GM21528 (cell line): ENCODE data around the gene ALDH16A1.

ENCODE experiments used
- ATAC-seq: cut with Tn5 transposase; IDR thresholded peaks from one replicate; pipeline ENCODE4 v1.9.1; 2021; ENCODE audit warnings: mild to moderate bottlenecking, moderate library complexity; ENCODE audit not compliant: unreplicated experiment, low FRiP score

The ALDH16A1 gene

DNA sequence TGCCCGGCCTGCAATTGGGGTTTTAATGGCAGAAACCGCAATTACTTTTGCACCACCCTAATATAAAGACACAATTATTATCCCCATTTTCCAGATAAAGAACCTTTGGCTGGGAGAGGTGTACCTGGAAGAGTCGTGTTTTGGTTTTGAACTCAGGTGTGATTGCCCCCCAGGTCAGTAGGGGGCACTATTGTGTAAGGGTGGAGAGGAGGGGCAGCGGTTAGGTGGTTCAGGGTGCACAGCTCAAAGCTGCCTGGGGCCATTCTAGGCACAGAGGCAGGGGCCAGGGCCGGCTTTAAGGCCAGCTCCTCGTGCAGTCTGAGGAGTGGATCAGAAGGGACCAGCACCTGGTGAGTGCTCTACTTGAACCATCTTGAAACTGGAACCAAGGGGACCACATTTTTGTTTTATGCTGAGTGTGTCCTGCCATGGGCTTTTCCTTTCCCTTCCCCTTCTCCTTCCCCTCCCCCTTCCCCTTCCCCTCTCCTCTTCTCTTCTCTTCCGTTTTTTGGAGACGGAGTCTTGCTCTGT lies 53.6 kb downstream of the ALDH16A1 start:
- no peak for ATAC-seq

DNA sequence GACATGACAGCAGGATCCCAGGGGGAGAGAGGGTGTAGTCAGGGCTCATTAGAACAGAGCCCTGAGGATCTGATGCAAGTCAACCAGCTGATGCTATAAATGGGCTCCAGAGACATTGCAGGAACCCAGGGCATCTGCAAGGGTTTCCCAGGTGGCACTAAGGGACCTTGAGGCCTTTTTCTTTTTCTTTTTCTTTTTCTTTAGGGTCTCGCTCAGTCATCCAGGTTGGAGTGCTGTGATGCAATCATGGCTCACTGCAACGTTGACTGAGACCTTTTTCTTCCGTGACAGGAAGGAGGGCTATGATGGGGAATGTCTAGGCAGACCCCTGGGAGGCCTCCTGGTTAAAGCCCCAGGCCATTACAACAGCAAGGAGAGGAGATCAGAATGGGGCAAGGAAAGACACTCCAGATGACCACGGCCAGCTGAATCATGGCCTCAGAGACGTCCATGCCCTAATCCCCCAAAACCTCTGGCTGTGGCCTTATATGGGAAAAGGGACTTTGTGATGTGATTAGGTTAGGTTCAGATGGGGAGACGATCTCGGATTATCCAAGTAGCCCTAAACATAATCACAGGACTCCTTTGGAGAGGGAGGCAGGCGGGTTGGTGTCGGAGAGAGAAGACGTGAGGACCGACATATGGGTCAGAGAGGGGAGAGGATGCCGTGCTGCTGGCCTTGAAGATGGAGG lies 54.9 kb downstream of the ALDH16A1 start:
- no peak for ATAC-seq

DNA sequence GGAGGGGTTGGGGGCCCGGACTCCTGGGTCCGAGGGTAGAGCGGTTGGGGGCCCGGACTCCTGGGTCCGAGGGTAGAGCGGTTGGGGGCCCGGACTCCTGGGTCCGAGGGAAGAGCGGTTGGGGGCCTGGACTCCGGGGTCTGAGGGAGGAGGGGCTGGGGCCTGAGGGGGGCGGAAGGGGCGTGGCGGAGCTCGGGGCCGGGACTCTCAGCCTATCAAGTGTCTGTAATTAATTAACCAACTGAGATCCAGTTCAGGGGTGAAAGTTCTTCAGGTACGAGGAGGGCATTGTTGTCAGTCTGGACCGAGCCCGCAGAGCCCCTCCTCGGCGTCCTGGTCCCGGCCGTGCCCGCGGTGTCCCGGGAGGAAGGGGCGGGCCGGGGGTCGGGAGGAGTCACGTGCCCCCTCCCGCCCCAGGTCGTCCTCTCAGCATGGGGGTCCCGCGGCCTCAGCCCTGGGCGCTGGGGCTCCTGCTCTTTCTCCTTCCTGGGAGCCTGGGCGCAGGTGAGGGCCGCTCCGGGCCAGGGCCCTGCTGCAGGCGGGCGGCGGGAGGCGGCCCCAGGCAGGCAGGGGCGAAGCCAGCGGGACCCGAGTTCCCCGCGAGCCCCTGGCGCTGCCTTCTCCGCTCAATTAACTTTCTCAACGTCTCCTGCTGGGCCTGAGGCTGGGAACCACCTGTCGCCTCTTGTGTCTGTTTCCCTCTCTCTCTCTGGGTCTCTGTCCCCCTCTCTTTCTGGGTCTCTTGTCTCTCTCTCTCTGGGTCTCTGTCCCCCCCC lies 60.1 kb downstream of the ALDH16A1 start:
- no peak for ATAC-seq

DNA sequence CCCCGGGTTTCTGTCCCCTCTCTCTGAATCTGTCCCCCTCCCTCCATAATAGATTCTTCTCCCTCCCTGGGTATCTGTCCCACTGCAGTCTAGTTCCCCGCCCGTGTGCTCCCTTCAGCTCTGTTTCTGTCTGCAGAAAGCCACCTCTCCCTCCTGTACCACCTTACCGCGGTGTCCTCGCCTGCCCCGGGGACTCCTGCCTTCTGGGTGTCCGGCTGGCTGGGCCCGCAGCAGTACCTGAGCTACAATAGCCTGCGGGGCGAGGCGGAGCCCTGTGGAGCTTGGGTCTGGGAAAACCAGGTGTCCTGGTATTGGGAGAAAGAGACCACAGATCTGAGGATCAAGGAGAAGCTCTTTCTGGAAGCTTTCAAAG lies 60.7 kb downstream of the ALDH16A1 start:
- no peak for ATAC-seq

DNA sequence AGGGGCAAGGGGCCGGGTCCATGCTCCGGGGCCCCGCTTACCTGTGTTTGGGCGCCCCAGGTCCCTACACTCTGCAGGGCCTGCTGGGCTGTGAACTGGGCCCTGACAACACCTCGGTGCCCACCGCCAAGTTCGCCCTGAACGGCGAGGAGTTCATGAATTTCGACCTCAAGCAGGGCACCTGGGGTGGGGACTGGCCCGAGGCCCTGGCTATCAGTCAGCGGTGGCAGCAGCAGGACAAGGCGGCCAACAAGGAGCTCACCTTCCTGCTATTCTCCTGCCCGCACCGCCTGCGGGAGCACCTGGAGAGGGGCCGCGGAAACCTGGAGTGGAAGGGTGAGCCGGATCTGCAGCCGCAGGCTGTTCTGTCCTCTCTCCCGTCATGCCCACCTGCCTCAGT lies 61.1 kb downstream of the ALDH16A1 start:
- ATAC-seq: no peak

DNA sequence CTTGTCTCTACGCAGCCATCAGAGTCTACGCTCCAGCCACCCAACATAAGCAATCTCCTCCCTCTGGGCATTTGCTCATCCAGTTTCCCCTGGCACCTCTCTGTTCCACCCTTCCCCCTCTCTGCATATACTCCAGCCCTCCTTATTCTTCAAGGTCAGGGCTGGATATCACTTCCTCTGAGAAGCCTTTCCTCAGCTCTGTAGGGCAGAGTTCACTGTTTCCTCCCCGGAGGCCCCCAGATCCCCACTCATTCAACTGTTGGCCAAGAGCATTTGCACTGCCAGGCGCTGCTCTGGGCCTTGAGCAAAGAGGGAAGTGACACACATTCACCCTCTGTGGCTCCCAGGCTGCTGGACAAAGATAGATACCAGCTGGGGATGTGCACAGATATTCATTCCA lies 62.7 kb downstream of the ALDH16A1 start:
- no peak for ATAC-seq

DNA sequence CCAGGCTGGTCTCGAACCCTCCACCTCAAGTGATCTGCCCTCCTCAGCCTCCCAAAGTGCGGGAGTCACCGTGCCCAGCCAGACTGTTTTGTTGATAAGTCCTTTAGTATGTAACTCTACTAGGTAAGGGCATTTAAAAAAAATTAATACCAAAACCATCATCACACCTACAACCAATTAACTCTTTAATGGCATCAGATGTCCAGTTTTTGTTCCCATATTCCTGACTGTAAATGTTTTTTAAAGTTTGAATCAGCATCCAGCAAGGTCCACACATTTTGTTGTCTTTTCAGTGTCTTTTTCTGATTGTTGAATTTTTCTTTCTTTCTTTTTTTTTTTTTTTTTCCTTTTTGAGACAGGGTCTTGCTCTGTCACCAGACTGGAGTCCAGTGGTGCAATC lies 65.0 kb downstream of the ALDH16A1 start:
- ATAC-seq: no peak
